RWPE2 (cell line): ENCODE results near the gene CPEB3.

Source experiments
- ATAC-seq: fragments of 200-7000 bp; cut with Tn5 transposase; 3 replicates; pipeline ENCODE4 v1.9.1; 2021; ENCODE audit warnings: low read depth
- DNase-seq: peaks from one replicate; pipeline ENCODE4 v3.0.0-alpha.2; 2020; ENCODE audit warnings: low spot score
- H3K27ac ChIP-seq: fragments of 450-650 bp; 2 replicates; pipeline ENCODE4 v1.5.1; 2017; ENCODE audit warnings: mild to moderate bottlenecking; ENCODE audit not compliant: poor library complexity, severe bottlenecking
- H3K27me3 ChIP-seq: fragments of 250-450 bp; sonication (Bioruptor Pico); 2 replicates; pipeline ENCODE4 v1.5.1; 2021; ENCODE audit warnings: mild to moderate bottlenecking, moderate library complexity; ENCODE audit not compliant: insufficient read depth, poor library complexity, severe bottlenecking
- H3K36me3 ChIP-seq: fragments of 250-450 bp; sonication (Bioruptor Pico); 2 replicates; pipeline ENCODE4 v1.5.1; 2020; ENCODE audit warnings: low read depth, mild to moderate bottlenecking, moderate library complexity
- H3K4me1 ChIP-seq: fragments of 250-450 bp; sonication (Bioruptor Pico); 2 replicates; pipeline ENCODE4 v1.5.1; 2021; ENCODE audit warnings: mild to moderate bottlenecking, moderate library complexity; ENCODE audit not compliant: insufficient read depth, poor library complexity, severe bottlenecking
- H3K4me3 ChIP-seq: fragments of 250-450 bp; sonication (Bioruptor Pico); 2 replicates; pipeline ENCODE4 v1.5.1; 2021; ENCODE audit warnings: mild to moderate bottlenecking, moderate library complexity; ENCODE audit not compliant: severe bottlenecking
- H3K9me3 ChIP-seq: fragments of 250-450 bp; sonication (Bioruptor Pico); 2 replicates; pipeline ENCODE4 v1.5.1; 2021; ENCODE audit warnings: mild to moderate bottlenecking, moderate library complexity; ENCODE audit not compliant: severe bottlenecking
- TF ChIP-seq, protein P1 (sequence below): fragments of 450-650 bp; IDR thresholded peaks from one replicate; pipeline ENCODE4 v1.5.1; 2017; ENCODE audit warnings: mild to moderate bottlenecking, moderate library complexity; ENCODE audit not compliant: poor library complexity, severe bottlenecking

The CPEB3 gene

DNA sequence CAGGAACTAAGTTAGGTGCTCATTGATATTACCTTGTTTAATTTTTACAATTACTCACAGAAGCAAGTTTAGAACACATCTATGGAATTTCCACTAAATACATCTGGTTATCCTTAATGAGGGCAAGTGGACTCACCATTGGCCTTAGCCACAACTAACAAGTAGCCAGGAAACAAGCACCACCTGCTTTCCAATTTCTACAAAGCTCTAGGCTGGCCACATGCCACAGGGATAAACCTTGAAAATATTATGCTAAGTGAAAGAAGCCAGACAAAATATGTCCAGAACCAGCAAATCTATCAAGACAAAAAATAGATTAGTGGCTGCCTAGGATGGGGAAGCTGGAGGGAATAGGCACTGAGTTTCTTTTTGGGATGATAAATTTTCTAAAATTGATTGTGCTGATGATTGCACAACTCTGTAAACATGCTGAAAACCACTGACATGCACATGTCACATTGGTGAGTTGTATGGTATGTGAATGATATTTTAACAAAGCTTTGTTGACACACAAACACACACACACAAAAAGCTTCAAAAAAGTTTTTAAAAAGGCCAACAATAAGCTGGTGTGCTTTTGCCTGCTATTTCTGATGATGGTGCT is 179.4 kb downstream of the CPEB3 start:
- H3K27ac ChIP-seq: no peak overlapping the region
- H3K9me3 ChIP-seq: no peaks in the 10 kb centered on the region
- H3K4me1 ChIP-seq: no peaks in the 10 kb centered on the region
- no peak for DNase-seq
- H3K4me3 ChIP-seq: no peak overlapping the region
- no peaks in the 10 kb centered on the region for H3K27me3 ChIP-seq
- TF ChIP-seq, protein P1, sequence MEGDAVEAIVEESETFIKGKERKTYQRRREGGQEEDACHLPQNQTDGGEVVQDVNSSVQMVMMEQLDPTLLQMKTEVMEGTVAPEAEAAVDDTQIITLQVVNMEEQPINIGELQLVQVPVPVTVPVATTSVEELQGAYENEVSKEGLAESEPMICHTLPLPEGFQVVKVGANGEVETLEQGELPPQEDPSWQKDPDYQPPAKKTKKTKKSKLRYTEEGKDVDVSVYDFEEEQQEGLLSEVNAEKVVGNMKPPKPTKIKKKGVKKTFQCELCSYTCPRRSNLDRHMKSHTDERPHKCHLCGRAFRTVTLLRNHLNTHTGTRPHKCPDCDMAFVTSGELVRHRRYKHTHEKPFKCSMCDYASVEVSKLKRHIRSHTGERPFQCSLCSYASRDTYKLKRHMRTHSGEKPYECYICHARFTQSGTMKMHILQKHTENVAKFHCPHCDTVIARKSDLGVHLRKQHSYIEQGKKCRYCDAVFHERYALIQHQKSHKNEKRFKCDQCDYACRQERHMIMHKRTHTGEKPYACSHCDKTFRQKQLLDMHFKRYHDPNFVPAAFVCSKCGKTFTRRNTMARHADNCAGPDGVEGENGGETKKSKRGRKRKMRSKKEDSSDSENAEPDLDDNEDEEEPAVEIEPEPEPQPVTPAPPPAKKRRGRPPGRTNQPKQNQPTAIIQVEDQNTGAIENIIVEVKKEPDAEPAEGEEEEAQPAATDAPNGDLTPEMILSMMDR: no peak
- no peaks in the 10 kb centered on the region for H3K36me3 ChIP-seq
- ATAC-seq: no peak

DNA sequence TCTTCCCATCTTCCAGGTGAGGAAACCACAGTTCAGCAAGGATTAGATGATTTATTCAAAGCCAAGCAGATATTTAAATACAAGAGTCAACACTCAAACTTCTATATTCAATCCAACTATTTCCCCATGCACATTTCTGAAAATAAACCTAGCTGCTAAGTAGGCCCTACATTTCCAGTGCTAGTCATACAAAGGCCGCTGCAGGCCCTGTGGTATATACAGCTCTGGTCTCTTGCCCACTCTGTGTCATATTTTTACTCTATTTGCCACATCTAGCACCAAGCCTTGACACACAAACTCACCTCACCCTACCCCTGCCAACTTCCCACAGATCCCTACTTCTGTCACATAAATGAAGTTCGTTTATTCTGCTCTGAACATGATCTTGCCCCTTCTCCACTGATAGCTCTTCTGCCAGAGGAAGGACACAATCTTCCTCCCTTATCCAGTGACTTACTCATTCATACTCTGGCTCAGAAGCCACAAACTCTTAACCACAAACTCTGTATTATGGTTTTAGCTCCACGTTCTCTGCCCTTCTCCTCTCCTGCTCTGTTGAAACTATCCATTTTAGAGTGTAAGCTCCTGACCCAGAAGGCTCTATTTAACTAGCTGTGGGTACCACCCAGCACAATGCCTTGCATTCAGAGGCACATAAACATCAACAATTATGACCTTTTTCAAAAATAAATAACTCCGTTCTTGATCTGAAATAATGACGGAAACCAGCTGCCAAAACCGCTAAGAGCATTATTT is 180.7 kb downstream of the CPEB3 start:
- DNase-seq: no peak
- Histone ChIP-seq H3K27ac (no peak overlapping the region), H3K4me3 (no peak overlapping the region), H3K36me3 (no peaks in the 10 kb centered on the region), H3K27me3 (no peaks in the 10 kb centered on the region), H3K9me3 (no peaks in the 10 kb centered on the region), H3K4me1 (no peaks in the 10 kb centered on the region)
- TF ChIP-seq, protein P1: no peak
- no peak for ATAC-seq

DNA sequence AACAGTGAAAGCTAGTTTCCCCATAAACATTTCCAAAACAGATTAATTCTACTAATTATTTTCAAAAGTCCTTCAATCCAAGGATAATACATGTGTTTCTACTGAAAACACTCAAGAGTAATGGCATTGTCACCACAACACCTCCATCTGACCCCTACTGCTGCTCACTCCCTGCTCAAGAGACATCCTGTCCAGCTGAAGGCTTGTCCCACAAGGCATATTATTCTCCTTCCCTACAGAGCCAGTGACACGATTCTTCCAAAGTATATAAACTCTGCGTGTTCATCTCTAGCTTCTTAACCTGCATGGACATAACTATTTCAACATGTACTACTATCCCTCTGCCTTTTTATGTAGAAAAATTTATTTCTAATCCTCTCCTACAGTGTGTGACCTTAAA is 182.1 kb downstream of the CPEB3 start:
- Histone ChIP-seq H3K36me3 (no peaks in the 10 kb centered on the region), H3K4me3 (no peak overlapping the region), H3K4me1 (no peaks in the 10 kb centered on the region), H3K27ac (no peak overlapping the region), H3K27me3 (no peaks in the 10 kb centered on the region), H3K9me3 (no peaks in the 10 kb centered on the region)
- ATAC-seq (no peak), DNase-seq (no peak)
- TF ChIP-seq, protein P1: no peak

DNA sequence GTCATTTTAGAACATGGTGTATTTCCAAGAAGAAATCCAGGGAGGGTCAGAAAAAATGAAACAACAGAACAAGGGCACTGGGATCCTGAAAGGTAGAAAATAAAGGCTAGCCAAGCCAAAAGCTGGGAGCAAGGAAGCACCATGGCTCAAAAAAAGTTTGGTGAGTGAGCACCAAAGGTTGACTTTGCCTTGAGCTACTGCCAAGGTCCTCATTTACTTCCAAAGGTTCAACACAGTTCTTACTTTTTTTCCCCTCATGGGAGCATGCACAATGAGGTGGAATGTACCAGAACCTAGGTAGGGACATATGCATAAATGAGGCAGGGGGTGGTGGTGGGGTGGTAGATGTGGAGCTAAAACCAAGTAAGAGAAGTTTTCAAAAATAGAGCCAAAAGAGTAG is 182.8 kb downstream of the CPEB3 start:
- ATAC-seq (no peak), DNase-seq (no peak)
- no peak overlapping the region for H3K27ac ChIP-seq
- TF ChIP-seq, protein P1: no peak
- no peaks in the 10 kb centered on the region for H3K9me3 ChIP-seq
- no peaks in the 10 kb centered on the region for H3K36me3 ChIP-seq
- H3K4me3 ChIP-seq: no peak overlapping the region
- no peaks in the 10 kb centered on the region for H3K27me3 ChIP-seq
- H3K4me1 ChIP-seq: no peaks in the 10 kb centered on the region

DNA sequence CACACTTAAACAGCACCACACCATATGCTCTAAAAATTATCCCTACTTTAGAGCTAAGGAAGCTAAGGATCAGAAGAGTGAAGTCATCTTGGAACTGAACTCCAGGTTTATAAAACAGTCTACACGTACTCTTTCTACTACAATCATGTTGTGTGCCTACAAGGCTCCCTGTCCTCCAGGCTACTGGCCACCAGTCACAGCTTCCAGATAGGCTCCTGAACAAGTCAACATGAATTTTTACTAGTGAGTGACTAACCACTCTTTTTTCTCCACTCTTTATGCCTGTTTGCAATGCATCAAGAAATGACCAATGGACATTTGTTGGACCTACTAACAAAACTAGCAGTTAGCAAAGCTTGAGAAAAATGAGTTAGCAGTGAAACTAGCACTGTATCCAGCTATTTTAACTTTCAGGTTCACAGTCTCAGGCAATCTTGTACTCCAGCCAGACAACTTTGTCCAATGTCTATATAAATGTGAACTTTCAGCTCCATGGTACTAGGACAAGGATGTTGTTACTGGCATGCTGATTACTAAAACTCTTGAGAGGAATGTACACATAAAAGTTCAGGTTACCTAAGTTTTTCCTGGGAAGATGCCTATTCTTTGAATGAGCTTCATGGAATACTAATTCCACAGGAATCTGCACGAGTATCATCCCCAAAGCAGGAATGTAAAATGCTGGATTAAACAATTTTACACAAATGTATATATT is 187.3 kb downstream of the CPEB3 start:
- Histone ChIP-seq H3K27ac (no peak overlapping the region), H3K4me3 (no peak overlapping the region), H3K27me3 (no peaks in the 10 kb centered on the region), H3K4me1 (no peaks in the 10 kb centered on the region), H3K9me3 (no peaks in the 10 kb centered on the region), H3K36me3 (no peaks in the 10 kb centered on the region)
- ATAC-seq (no peak), DNase-seq (no peak)
- TF ChIP-seq, protein P1: no peak
